Measurements from ENCODE around the gene SRGAP3.

GRCh38 chr3:9255976-9256375 lies 6.5 kb upstream of the SRGAP3 start:
- TF ChIP-seq POLR2A (IDR thresholded peaks at IDR 0.05) (no peak), CTCF (IDR thresholded peaks at IDR 0.05) (no peak)
